NB4 (cell line): ENCODE measurements around the gene TTC38.

Source experiments
- DNase-seq: peaks from one replicate; pipeline ENCODE4 v3.0.0; 2010; ENCODE audit warnings: low read depth
- H3K4me3 ChIP-seq: one replicate; pipeline ENCODE4 v1.5.1; 2011; ENCODE audit warnings: mild to moderate bottlenecking, low read depth, low read length, moderate library complexity
- MYC ChIP-seq: IDR thresholded peaks from 2 replicates; pipeline ENCODE4 v1.6.1; 2011; ENCODE audit warnings: low read depth, low read length
- POLR2A ChIP-seq: IDR thresholded peaks from 2 replicates; pipeline ENCODE4 v1.6.1; 2011; ENCODE audit warnings: mild to moderate bottlenecking; ENCODE audit not compliant: insufficient read length; ENCODE audit errors: extremely low read depth
- TF ChIP-seq, protein P1 (sequence below): IDR thresholded peaks from 2 replicates; pipeline ENCODE4 v1.6.1; 2011; ENCODE audit warnings: low read depth, low read length
- TF ChIP-seq, protein P2 (sequence below): IDR thresholded peaks from one replicate; pipeline ENCODE4 v1.5.1; 2012; ENCODE audit warnings: low read depth, low read length

Gene TTC38

GRCh38 chr22:46318576-46318975, 50.8 kb downstream of the TTC38 start:
- H3K4me3 ChIP-seq = no peak overlapping the region
- no peak for DNase-seq
- TF ChIP-seq, protein P1, sequence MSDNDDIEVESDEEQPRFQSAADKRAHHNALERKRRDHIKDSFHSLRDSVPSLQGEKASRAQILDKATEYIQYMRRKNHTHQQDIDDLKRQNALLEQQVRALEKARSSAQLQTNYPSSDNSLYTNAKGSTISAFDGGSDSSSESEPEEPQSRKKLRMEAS = no peak

GRCh38 chr22:46319319-46319718, 51.5 kb downstream of the TTC38 start:
- DNase-seq = no peak
- TF ChIP-seq MYC (no peak), POLR2A (no peak)
- TF ChIP-seq, protein P1 = no peak
- TF ChIP-seq, protein P2, sequence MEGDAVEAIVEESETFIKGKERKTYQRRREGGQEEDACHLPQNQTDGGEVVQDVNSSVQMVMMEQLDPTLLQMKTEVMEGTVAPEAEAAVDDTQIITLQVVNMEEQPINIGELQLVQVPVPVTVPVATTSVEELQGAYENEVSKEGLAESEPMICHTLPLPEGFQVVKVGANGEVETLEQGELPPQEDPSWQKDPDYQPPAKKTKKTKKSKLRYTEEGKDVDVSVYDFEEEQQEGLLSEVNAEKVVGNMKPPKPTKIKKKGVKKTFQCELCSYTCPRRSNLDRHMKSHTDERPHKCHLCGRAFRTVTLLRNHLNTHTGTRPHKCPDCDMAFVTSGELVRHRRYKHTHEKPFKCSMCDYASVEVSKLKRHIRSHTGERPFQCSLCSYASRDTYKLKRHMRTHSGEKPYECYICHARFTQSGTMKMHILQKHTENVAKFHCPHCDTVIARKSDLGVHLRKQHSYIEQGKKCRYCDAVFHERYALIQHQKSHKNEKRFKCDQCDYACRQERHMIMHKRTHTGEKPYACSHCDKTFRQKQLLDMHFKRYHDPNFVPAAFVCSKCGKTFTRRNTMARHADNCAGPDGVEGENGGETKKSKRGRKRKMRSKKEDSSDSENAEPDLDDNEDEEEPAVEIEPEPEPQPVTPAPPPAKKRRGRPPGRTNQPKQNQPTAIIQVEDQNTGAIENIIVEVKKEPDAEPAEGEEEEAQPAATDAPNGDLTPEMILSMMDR = no peak
- H3K4me3 ChIP-seq = no peak overlapping the region

GRCh38 chr22:46320166-46320710, 52.4 kb downstream of the TTC38 start:
- no peak for TF ChIP-seq MYC
- DNase-seq = no peak
- no peak overlapping the region for H3K4me3 ChIP-seq

DNA sequence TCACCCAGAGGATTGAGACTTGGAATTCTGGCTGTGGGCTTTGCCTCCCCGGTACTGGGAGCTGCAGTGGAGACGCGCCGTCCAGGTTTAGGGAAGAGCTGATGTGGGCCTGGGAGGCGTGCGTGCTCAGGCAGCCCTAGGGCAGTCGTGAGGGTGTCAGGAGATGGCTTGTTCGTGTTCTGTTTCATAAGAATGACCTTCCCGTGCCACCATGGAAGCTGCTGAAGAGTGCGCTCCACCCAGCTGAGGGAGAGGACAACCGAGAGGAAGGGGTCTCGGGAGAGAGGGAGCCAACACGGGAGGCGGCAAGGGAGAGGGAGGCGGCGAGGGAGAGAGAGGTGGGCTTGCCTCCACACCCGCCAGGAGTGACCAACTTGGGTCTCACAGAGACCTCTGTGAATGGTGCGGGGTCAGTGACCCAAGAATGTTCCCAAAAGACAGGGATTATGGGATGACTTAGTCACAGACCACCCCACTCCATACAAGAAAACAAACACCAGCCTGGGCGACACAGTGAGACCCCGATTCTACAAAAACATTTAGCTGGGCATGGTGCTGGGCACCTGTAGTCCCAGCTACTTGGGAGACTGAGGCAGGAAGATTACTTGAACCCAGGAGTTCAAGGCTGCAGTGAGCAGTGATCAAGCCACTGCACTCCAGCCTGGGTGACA, 53.0 kb downstream of the TTC38 start:
- H3K4me3 ChIP-seq = no peak overlapping the region
- no peak for DNase-seq
- TF ChIP-seq, protein P1 = no peak
- TF ChIP-seq POLR2A (no peak), MYC (no peak)
- TF ChIP-seq, protein P2 = no peak

GRCh38 chr22:46322711-46323110, 54.9 kb downstream of the TTC38 start:
- H3K4me3 ChIP-seq = no peak overlapping the region
- no peak for TF ChIP-seq POLR2A
- TF ChIP-seq, protein P1 = no peak
- TF ChIP-seq, protein P2 = no peak
- DNase-seq = no peak

DNA sequence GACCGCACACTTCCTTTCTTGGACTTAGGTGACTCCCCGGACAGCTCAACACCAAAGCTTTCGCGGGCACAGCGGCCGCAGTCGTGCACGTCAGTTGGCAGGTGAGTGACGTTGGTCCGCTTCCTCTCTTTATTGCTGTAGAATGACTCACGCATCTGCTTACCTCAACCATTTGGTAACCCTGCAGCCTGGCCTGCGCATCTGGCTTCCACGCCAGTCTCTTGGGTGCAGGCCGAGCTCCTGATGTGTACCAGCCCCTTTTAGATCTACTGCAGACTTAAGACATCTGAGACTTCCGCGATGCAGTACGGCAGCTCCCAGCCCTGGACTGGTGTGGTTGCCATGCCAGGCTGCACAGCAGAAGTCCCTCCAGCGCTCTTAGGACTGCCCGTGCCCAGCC, 55.4 kb downstream of the TTC38 start:
- no peak for DNase-seq
- no peak overlapping the region for H3K4me3 ChIP-seq
- TF ChIP-seq POLR2A = no peak
- TF ChIP-seq MYC = no peak
- TF ChIP-seq, protein P1 = no peak
- TF ChIP-seq, protein P2 = no peak
